Nephron (organoid): ENCODE measurements around the gene CD2AP.
"Not testable (repeated sequence)": the region's sequence is repeated elsewhere in the genome, so short reads cannot be mapped to it uniquely, and the experiment has no call there.

Source experiments
- H3K27ac Mint-ChIP-seq, 3 experiments: 2 replicates each; pipeline ENCODE4 v1.8.0; 2020; ENCODE audit warnings: mixed read lengths in 3 of 3, mild to moderate bottlenecking in 2 of 3, moderate library complexity in 1 of 3
- H3K27me3 Mint-ChIP-seq: 2 replicates; pipeline ENCODE4 v1.8.0; 2021; ENCODE audit warnings: low read depth, mild to moderate bottlenecking, moderate library complexity, mixed read lengths
- H3K36me3 Mint-ChIP-seq: 2 replicates; pipeline ENCODE4 v1.8.0; 2020; ENCODE audit warnings: low read depth, mixed read lengths
- H3K4me1 Mint-ChIP-seq: 2 replicates; pipeline ENCODE4 v1.8.0; 2020; ENCODE audit warnings: mixed read lengths
- H3K4me3 Mint-ChIP-seq, 3 experiments: 2 replicates each; pipeline ENCODE4 v1.8.0; 2020; ENCODE audit warnings: mild to moderate bottlenecking in 3 of 3, mixed read lengths in 3 of 3, moderate library complexity in 2 of 3
- H3K9me3 Mint-ChIP-seq: 2 replicates; pipeline ENCODE4 v1.8.0; 2020; ENCODE audit warnings: mixed read lengths
- TF ChIP-seq, protein P1 (sequence below), 3 experiments: fragments of 200-600 bp; sonication (generic); IDR thresholded peaks; one replicate each; pipeline ENCODE4 v1.5.0; 2021; ENCODE audit warnings: antibody characterized with exemption in 3 of 3; ENCODE audit not compliant: unreplicated experiment in 3 of 3

The CD2AP gene

DNA sequence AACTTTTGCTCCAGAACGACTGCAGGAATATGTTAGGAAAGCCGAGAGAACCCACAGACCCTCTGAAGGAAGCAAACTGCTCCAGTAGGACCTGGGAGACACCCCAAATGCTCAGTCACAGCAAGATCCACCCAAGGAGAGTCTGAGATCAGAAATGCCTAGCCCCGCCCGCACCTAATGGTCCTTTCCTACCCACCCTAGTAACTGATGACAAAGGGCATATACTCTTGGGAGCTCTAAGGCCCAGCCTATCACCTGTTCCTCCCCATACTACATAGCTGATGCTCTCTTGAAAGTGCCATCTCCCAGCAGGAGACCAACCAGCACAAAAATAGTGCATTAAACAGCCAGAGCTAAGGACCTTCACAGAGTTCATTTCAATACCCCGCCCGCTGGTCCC, 67.6 kb downstream of the CD2AP start:
- no peaks in the 10 kb centered on the region for H3K27me3 Mint-ChIP-seq
- peaks cover 86% of the 10 kb centered on the region for H3K36me3 Mint-ChIP-seq
- H3K27ac Mint-ChIP-seq, result no peak overlapping the region
- H3K9me3 Mint-ChIP-seq, result peaks cover 31% of the 10 kb centered on the region
- no peak overlapping the region for H3K4me3 Mint-ChIP-seq
- TF ChIP-seq, protein P1, sequence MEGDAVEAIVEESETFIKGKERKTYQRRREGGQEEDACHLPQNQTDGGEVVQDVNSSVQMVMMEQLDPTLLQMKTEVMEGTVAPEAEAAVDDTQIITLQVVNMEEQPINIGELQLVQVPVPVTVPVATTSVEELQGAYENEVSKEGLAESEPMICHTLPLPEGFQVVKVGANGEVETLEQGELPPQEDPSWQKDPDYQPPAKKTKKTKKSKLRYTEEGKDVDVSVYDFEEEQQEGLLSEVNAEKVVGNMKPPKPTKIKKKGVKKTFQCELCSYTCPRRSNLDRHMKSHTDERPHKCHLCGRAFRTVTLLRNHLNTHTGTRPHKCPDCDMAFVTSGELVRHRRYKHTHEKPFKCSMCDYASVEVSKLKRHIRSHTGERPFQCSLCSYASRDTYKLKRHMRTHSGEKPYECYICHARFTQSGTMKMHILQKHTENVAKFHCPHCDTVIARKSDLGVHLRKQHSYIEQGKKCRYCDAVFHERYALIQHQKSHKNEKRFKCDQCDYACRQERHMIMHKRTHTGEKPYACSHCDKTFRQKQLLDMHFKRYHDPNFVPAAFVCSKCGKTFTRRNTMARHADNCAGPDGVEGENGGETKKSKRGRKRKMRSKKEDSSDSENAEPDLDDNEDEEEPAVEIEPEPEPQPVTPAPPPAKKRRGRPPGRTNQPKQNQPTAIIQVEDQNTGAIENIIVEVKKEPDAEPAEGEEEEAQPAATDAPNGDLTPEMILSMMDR (IDR thresholded peaks at IDR 0.05; ENCODE audit: unreplicated experiment in 3 of 3), result no peak
- H3K4me1 Mint-ChIP-seq, result no peaks in the 10 kb centered on the region

DNA sequence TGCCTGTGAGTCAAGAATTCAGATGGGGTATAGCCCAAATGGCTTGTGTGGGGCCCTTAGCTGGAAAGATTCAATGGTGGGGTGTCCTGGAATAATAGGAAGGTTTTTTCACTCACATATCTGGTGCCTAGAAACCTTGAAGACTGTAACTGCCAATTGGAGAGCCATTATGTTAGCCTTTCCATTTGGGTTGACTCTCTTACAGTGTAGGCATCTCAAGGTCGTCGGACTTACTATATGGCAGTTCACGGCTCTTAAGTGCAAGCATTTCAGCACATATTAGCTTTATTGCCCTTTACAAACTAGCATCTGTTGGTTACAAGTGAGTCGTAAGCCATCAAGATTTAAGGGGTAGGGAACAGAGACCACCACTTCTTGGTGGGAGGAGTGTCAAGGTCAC, 74.1 kb downstream of the CD2AP start:
- H3K36me3 Mint-ChIP-seq, result peaks cover 79% of the 10 kb centered on the region
- TF ChIP-seq, protein P1 (IDR thresholded peaks at IDR 0.05; ENCODE audit: unreplicated experiment in 3 of 3), result no peak
- no peak overlapping the region for H3K4me3 Mint-ChIP-seq
- no peak overlapping the region for H3K27ac Mint-ChIP-seq
- no peaks in the 10 kb centered on the region for H3K4me1 Mint-ChIP-seq
- no peaks in the 10 kb centered on the region for H3K27me3 Mint-ChIP-seq
- peaks cover 21% of the 10 kb centered on the region for H3K9me3 Mint-ChIP-seq

DNA sequence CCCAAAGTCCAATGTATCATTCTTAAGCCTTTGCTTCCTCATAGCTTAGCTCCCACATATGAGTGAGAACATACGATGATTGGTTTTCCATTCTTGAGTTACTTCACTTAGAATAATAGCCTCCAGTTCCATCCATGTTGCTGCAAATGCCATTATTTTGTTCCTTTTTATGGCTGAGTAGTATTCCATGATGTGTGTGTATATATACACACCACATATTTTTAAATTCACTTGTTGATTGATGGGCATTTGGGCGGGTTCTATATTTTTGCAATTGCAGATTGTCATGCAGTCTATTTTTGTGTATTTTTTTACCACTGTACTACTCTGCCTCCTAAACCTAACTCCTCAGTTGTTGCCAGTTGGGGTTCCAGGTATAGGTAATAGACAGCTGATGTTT, 74.7 kb downstream of the CD2AP start:
- Mint-ChIP-seq H3K4me3 (no peak overlapping the region), H3K27ac (no peak overlapping the region), H3K36me3 (peaks cover 79% of the 10 kb centered on the region), H3K9me3 (peaks cover 20% of the 10 kb centered on the region), H3K27me3 (no peaks in the 10 kb centered on the region), H3K4me1 (no peaks in the 10 kb centered on the region)
- TF ChIP-seq, protein P1 (IDR thresholded peaks at IDR 0.05; ENCODE audit: unreplicated experiment in 3 of 3), result no peak

DNA sequence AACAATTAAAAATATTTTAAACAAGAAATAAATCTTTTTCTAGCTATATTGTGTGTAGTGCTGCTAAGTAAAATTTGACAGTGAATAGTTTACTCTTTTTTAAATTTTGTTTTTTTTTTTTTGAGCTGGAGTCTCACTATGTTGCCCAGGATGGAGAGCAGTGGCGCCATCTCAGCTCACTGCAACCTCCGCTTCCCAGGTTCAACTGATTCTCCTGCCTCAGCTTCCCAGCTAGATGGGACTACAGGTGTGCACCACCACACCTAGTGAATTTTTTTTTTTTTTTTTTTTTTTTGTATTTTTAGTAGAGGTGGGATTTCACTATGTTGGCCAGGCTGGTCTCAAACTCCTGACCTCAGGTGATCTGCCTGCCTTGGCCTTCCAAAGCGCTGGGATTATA, 75.7 kb downstream of the CD2AP start:
- H3K4me1 Mint-ChIP-seq, H3K4me3 Mint-ChIP-seq, H3K27me3 Mint-ChIP-seq, H3K27ac Mint-ChIP-seq: not testable (repeated sequence)
- Mint-ChIP-seq H3K9me3 (peaks cover 18% of the 10 kb centered on the region), H3K36me3 (peaks cover 79% of the 10 kb centered on the region)

DNA sequence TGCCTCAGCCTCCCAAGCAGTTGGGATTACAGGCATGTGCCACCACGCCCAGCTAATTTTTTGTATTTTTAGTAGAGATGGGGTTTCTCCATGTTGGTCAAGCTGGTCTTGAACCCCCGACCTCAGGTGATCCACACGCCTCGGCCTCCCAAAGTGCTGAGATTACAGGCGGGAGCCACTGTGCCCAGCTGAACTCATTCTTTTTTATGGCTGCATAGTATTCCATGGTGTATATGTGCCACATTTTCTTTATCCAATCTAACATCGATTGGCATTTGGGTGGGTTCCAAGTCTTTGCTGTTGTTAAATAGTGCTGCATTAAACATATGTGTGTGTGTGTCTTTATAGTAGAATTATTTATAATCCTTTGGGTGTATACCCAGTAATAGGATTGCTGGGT, 78.9 kb downstream of the CD2AP start:
- not testable (repeated sequence) for H3K27ac Mint-ChIP-seq, H3K4me1 Mint-ChIP-seq, H3K27me3 Mint-ChIP-seq, H3K4me3 Mint-ChIP-seq
- peaks cover 13% of the 10 kb centered on the region for H3K9me3 Mint-ChIP-seq
- peaks cover 73% of the 10 kb centered on the region for H3K36me3 Mint-ChIP-seq

DNA sequence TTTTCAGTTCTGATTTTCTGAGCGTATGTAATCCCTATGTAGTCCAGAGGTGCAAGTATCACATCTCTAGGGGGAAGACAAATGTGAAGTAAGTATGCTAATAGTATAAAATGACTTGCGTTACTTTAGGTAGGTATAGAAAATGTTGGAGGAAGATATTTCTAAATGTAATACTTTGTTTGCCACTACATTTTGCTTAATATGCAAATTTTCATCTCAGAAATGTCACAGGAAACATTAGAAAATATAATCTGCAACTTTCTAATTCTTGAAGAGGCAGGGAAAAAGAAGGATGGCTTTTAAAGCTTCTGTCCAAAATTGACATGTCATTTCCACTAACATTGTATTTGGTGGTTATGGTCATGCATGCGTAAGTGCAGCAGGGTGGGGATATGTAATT, 85.6 kb downstream of the CD2AP start:
- TF ChIP-seq, protein P1 (IDR thresholded peaks at IDR 0.05; ENCODE audit: unreplicated experiment in 3 of 3), result no peak
- no peaks in the 10 kb centered on the region for H3K4me1 Mint-ChIP-seq
- no peak overlapping the region for H3K27ac Mint-ChIP-seq
- H3K9me3 Mint-ChIP-seq, result peaks cover 5% of the 10 kb centered on the region
- H3K4me3 Mint-ChIP-seq, result no peak overlapping the region
- H3K27me3 Mint-ChIP-seq, result no peaks in the 10 kb centered on the region
- peaks cover 29% of the 10 kb centered on the region for H3K36me3 Mint-ChIP-seq

DNA sequence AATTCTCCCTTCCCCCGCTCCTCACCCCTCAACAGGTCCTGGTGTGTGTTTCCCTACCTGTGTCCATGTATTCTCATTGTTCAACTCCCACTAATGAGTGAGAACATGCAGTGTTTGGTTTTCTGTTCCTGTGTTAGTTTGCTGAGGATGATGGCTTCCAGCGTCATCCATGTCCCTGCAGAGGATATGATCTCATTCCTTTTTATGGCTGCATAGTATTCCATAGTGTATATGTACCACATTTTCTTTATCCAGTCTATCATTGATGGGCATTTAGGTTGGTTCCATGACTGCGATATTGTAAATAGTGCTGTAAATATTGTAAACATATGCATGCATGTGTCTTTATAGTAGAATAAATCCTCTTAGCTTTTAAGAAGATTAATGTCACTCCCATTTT, 89.0 kb downstream of the CD2AP start:
- H3K27ac Mint-ChIP-seq, H3K9me3 Mint-ChIP-seq, H3K4me1 Mint-ChIP-seq, H3K36me3 Mint-ChIP-seq, H3K4me3 Mint-ChIP-seq, H3K27me3 Mint-ChIP-seq: not testable (repeated sequence)

DNA sequence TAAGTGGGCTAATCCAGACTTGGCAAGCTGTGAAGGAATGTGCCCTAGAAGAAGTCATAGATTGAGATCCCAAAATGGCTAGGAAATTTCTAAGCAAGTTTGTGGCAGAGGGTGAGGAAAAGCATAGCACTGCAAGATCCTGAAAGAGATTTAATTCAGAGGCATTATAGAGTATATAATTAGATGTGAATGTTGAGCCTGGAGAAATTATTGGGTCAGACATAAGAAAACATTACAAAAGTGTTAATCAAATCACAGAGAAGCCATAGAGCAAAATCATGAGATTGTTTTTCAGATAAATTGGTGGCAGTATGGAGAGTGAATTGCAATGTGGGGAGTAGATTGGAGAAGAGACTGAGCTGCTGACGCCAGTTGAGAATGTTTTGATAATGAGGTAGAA, 90.0 kb downstream of the CD2AP start:
- TF ChIP-seq, protein P1 (IDR thresholded peaks at IDR 0.05; ENCODE audit: unreplicated experiment in 3 of 3), result no peak
- Mint-ChIP-seq H3K27me3 (no peaks in the 10 kb centered on the region), H3K36me3 (peaks cover 3% of the 10 kb centered on the region), H3K27ac (no peak overlapping the region), H3K4me3 (no peak overlapping the region), H3K4me1 (peaks cover 7% of the 10 kb centered on the region), H3K9me3 (no peaks in the 10 kb centered on the region)
